Measurements from ENCODE around the gene SEM1. TPM values are rescaled to one million over a fixed set of nuclear protein-coding genes. Genes with fewer than 3 reads are reported as not detected.

Gene SEM1
- total RNA-seq, 1 donor: 21.2 TPM

DNA sequence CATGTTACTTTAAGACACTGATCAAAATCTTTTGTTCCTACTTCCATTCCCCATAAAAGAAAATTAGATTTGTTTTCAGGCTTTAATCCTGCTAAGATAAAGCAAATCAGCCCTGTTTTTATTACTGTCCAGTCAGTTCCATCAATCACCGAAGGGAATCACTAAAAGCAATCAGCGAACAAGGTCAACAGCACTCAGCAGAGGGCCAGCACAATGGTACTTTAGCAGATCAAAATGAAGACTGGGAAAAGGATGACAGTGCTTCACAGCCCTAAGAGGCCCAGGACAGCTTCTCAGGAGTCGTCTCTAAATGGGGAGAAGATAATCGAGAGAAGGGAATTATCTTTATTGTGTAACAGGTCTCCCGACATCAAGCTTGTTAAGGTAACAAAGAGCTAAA lies 32.7 kb downstream of the SEM1 start:
- no peak for DNase-seq (ENCODE audit: low read depth)
- no peak overlapping the region for H3K4me3 ChIP-seq (ENCODE audit: low read depth, low read length)
- no peak for TF ChIP-seq CTCF (IDR thresholded peaks at IDR 0.05; ENCODE audit: insufficient read depth, low read depth, low read length)

DNA sequence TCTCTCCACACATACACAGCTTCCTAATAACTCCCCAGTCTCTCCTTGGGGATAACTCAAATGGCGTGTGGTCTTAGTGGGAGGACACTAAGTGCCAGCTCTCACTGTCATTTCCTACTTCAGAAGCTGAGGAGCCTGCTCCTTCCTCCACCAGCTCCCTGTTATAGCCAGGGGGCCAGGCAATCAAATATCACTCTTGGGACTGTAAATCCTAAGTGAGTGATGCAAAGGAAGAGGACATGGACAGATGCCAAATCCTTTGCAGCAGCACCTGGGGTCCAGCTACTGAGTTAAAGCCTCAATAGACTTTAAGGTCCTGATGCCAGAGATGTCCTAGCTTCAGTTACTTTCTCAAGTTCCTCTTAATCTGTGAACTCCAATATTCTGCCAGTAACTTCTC lies 34.1 kb downstream of the SEM1 start:
- TF ChIP-seq CTCF (IDR thresholded peaks at IDR 0.05; ENCODE audit: insufficient read depth, low read depth, low read length): no peak
- no peak for DNase-seq (ENCODE audit: low read depth)
- H3K4me3 ChIP-seq (ENCODE audit: low read depth, low read length): no peak overlapping the region

DNA sequence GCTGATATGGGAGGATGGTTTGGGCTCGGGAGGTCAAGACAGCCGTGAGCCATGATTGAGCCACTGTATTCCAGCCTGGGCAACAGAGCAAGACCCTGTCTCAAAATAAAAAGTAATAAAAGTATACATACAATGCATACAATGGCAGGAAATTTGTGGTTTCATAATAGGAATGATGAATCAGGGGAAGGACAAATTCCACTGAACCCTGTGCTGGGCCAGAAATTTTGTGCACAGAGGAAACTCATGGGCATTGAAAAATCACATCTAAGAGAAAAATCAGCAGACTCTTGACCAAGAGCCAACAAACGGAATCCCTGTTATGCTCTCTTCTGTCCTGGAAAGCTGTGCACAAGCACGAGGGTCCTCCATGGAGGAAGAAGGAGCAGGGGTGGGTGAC lies 35.1 kb downstream of the SEM1 start:
- TF ChIP-seq CTCF (IDR thresholded peaks at IDR 0.05; ENCODE audit: insufficient read depth, low read depth, low read length): no peak
- DNase-seq (ENCODE audit: low read depth): no peak
- H3K4me3 ChIP-seq (ENCODE audit: low read depth, low read length): no peak overlapping the region

- DNase-seq (ENCODE audit: low read depth): no peak
- H3K4me3 ChIP-seq (ENCODE audit: low read depth, low read length): no peak overlapping the region
- no peak for TF ChIP-seq CTCF (IDR thresholded peaks at IDR 0.05; ENCODE audit: insufficient read depth, low read depth, low read length)
Measured at GRCh38 chr7:96671854-96672253, 37.8 kb downstream of the SEM1 start.

GRCh38 chr7:96670338-96671289 lies 39.0 kb downstream of the SEM1 start:
- TF ChIP-seq CTCF (IDR thresholded peaks at IDR 0.05; ENCODE audit: insufficient read depth, low read depth, low read length): no peak
- DNase-seq (ENCODE audit: low read depth): peak; percentile 75
- no peak overlapping the region for H3K4me3 ChIP-seq (ENCODE audit: low read depth, low read length)

- no peak for DNase-seq (ENCODE audit: low read depth)
- no peak for TF ChIP-seq CTCF (IDR thresholded peaks at IDR 0.05; ENCODE audit: insufficient read depth, low read depth, low read length)
- H3K4me3 ChIP-seq (ENCODE audit: low read depth, low read length): no peak overlapping the region
Measured at GRCh38 chr7:96669812-96670211, 39.8 kb downstream of the SEM1 start.

Data from fibroblast of villous mesenchyme (primary cell).